Peyer's patch (tissue), 4 donors: ENCODE data around the gene THAP8. TPM values are rescaled to one million over a fixed set of nuclear protein-coding genes. Genes with fewer than 3 reads are reported as not detected.

Experiments used
- DNase-seq, 3 donors: peaks; one replicate each; pipeline ENCODE4 v3.0.0-alpha.2; 2017 to 2019
- H3K27ac ChIP-seq, 4 donors: fragments of 200-600 bp; sonication (generic); one replicate each; pipeline ENCODE4 v1.5.1; 2016 to 2019
- H3K27me3 ChIP-seq, 2 donors: fragments of 200-600 bp; sonication (generic); one replicate each; pipeline ENCODE4 v1.5.1; 2019
- H3K36me3 ChIP-seq, 3 donors: fragments of 200-600 bp; sonication (generic); one replicate each; pipeline ENCODE4 v1.5.1; 2016 to 2019
- H3K4me1 ChIP-seq, 4 donors: fragments of 200-600 bp; sonication (generic); one replicate each; pipeline ENCODE4 v1.5.1; 2016 to 2019
- H3K4me3 ChIP-seq, 4 donors: fragments of 200-600 bp; sonication (generic); 1 replicate in 3 of 4; 2 replicates in 1 of 4; pipeline ENCODE4 v1.5.1; 2016 to 2019; ENCODE audit warnings: mild to moderate bottlenecking in 1 of 4
- H3K9me3 ChIP-seq, 4 donors: fragments of 200-600 bp; sonication (generic); one replicate each; pipeline ENCODE4 v1.5.1; 2016 to 2019; ENCODE audit warnings: mild to moderate bottlenecking in 1 of 4
- POLR2A ChIP-seq, 2 donors: fragments of 450-650 bp; IDR thresholded peaks; one replicate each; pipeline ENCODE4 v1.5.1; 2017; ENCODE audit warnings: antibody characterized with exemption in 2 of 2, mild to moderate bottlenecking in 2 of 2, moderate library complexity in 2 of 2
- total RNA-seq, 4 donors: library from RNA; depleted of rRNA; stranded (reverse); fragments of >200 nt; gene quantifications; one replicate each; pipeline ENCODE4 v1.1.0, GENCODE V29; 2016
- TF ChIP-seq, protein P1 (sequence below), 6 experiments: fragments of 450-650 bp in 4 of 6; fragments of 200-600 bp in 2 of 6; sonication (generic) in 1 of 6; IDR thresholded peaks; one replicate each; pipeline ENCODE4 v1.5.1; 2017 to 2019; ENCODE audit warnings: antibody characterized with exemption in 6 of 6, mild to moderate bottlenecking in 3 of 6, moderate library complexity in 1 of 6

THAP8 gene
- total RNA-seq, 4 donors from 2014 or later = 4.9 to 12.4 (median 8.2) TPM

DNA sequence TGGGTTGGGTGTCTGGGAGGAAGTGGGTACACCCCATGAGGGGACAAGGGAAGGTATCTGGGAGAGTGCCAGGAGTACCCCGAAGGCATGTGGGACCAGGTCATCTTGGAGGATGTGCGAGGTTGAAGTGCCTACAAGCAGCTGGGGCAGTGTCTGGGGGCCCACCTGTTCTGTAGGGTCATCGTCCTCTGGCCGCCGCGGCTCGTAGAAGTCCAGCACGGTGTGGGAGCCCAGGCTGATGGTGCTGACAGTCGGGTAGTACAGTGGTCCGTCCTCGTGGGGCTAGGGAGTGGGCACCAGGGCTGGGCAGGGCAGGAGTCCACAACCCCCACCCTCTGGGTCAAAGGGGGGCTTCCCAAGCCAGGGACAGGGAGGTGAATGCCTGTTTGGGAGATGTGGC, 43.7 kb downstream of the THAP8 start:
- H3K27ac ChIP-seq = no peak overlapping the region

DNA sequence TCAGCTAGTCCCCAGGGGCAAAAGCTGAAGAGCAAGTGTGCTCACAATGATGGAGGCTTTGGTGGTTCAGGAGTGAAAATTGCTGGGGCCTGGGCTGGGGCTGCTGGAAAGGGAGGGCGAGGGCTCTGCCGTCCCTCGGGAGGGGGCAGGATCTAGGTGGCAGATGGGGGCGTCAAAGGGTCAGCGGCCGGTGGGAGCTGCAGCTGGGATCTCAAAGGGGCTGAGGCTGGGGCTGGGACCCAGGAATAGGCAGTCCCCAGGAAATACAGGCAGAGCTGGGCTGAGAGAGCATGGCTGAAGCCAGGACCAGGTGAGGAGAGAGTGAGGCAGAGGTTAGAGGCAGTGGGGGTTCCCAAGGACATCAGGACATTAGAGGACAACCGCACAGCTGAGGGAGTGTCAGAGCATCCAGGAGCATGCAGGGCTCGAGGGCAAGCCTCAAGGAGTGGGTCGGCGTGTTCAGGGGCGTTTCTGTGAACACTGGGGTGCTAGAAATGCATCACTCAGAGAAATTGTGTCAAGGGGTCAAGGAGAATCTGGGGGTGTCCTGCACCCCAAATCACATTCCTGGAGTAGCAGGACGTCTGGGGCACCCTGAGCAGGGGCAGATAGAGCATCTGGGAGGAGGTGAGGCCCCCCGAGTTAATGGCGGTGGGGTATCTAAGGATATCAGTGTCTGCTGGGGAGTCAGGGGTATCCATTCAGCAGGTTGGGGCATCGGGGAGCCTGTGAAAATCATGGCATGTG, 44.3 kb downstream of the THAP8 start:
- peak overlapping the region; percentile 4 to 54 (median 48) for H3K27ac ChIP-seq
- TF ChIP-seq POLR2A (IDR thresholded peaks at IDR 0.05) = no peak
- DNase-seq = no peak
- no peaks in the 10 kb centered on the region for H3K9me3 ChIP-seq
- H3K4me3 ChIP-seq = peak overlapping the region; percentile 25 to 55 (median 42)
- no peaks in the 10 kb centered on the region for H3K36me3 ChIP-seq
- no peaks in the 10 kb centered on the region for H3K27me3 ChIP-seq
- H3K4me1 ChIP-seq = peaks cover 0 to 23% (median 6%) of the 10 kb centered on the region in 4 donors

More for the DNA sequence above, 43.7 kb downstream of the THAP8 start:
- H3K36me3 ChIP-seq = no peaks in the 10 kb centered on the region
- no peak overlapping the region for H3K4me3 ChIP-seq
- H3K9me3 ChIP-seq = no peaks in the 10 kb centered on the region
- DNase-seq = no peak
- no peaks in the 10 kb centered on the region for H3K27me3 ChIP-seq
- TF ChIP-seq, protein P1, sequence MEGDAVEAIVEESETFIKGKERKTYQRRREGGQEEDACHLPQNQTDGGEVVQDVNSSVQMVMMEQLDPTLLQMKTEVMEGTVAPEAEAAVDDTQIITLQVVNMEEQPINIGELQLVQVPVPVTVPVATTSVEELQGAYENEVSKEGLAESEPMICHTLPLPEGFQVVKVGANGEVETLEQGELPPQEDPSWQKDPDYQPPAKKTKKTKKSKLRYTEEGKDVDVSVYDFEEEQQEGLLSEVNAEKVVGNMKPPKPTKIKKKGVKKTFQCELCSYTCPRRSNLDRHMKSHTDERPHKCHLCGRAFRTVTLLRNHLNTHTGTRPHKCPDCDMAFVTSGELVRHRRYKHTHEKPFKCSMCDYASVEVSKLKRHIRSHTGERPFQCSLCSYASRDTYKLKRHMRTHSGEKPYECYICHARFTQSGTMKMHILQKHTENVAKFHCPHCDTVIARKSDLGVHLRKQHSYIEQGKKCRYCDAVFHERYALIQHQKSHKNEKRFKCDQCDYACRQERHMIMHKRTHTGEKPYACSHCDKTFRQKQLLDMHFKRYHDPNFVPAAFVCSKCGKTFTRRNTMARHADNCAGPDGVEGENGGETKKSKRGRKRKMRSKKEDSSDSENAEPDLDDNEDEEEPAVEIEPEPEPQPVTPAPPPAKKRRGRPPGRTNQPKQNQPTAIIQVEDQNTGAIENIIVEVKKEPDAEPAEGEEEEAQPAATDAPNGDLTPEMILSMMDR (IDR thresholded peaks at IDR 0.05) = no peak
- TF ChIP-seq POLR2A (IDR thresholded peaks at IDR 0.05) = no peak
- peaks cover 0 to 23% (median 9%) of the 10 kb centered on the region in 4 donors for H3K4me1 ChIP-seq

DNA sequence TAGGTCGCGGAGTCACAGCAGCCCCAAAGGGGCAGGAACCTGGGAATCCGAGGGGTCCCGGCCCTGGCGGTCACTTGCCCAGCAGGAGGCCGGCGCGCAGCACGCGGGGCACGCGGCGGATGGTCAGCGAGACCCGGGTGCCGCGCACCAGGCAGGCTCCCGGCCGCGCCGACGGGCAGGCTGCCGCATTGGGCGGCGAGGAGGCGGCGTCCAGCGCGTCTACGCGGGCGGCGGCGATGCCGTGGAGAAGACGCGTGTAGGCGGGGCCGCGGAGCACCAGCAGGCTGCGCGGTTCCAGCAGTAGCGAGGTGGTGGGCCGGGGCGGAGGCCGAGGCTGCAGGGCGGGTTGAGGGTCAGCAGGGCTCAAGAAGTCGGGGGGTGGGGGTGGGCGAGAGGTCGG, 44.9 kb downstream of the THAP8 start:
- peak overlapping the region; percentile 25 to 55 (median 42) for H3K4me3 ChIP-seq
- no peaks in the 10 kb centered on the region for H3K27me3 ChIP-seq
- H3K36me3 ChIP-seq = no peaks in the 10 kb centered on the region
- H3K9me3 ChIP-seq = no peaks in the 10 kb centered on the region
- DNase-seq = peak; percentile 34 to 80 (median 70)
- peaks cover 0 to 23% (median 2%) of the 10 kb centered on the region in 4 donors for H3K4me1 ChIP-seq
- peak overlapping the region; percentile 4 to 54 (median 48) for H3K27ac ChIP-seq
- TF ChIP-seq, protein P1 (IDR thresholded peaks at IDR 0.05) = peak in 1 of 6 experiments; percentile 3
- peak in 1 of 2 donors; percentile 26 for TF ChIP-seq POLR2A (IDR thresholded peaks at IDR 0.05)

DNA sequence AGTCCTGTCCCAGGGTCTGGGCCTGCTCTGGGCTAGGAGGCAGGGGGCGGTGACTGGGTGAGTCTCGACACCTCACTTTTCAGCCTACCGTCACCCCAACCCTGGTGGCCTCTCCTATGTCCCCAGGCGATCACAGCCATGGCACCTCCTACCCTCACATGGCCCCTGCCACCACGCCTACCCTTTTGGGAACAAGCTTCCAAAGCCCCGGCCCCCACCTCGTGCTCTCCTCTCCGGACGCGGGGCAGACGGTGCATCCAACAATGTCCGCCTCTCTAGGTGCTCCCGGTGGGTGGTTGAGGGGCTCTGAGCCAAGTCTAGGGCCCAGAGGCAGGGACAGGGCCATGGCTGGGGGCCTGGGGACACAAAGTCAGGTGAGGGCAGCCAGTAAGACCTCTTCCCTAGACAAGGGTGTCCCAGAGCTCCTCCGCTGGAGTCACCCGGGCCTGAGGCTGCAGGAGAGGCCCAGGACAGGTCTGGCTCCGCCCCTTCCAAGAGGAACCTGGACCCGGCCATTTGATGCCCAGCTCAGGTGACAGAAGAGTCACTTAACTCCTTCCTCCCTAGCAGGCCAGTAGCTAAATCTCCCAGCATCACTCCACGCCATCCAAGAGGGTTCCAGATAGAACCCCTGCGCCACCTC, 45.6 kb downstream of the THAP8 start, which contains the start of gene SYNE4:
SYNE4 (minus strand) TSS at position 478 of the 643 bp plus-strand sequence; CDS start at position 346, 132 bp downstream.
- Histone ChIP-seq H3K4me1 (peaks cover 0 to 19% (median 2%) of the 10 kb centered on the region in 4 donors), H3K27me3 (no peaks in the 10 kb centered on the region), H3K36me3 (no peaks in the 10 kb centered on the region), H3K9me3 (no peaks in the 10 kb centered on the region), H3K27ac (peak within 1 kb of the TSS; percentile 4 to 54 (median 48)), H3K4me3 (peak within 1 kb of the TSS; percentile 25 to 55 (median 42))
- TF ChIP-seq POLR2A (IDR thresholded peaks at IDR 0.05) = peak in 1 of 2 donors; percentile 31
- TF ChIP-seq, protein P1 (IDR thresholded peaks at IDR 0.05) = no peak
- DNase-seq = peak in 2 of 3 donors; percentile 67 to 70

DNA sequence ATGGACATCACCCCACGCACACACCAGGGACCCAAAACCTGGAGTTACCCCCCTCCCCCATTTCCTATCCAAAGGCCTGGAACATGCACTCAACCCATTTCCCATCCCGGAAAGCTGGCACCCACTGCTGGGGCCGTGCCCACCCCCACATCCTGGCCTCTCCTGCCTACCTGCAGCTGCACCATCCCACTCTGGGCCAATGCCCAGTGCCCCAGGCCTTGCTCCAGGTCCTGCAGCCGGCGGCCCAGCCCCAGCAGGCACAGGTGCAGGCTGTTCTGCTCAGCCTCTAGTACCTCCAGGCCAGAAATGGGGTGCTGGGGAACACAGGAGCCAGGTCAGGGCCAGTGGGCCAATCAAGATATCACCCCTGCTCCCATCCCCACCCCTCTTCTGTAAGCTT, 47.1 kb downstream of the THAP8 start:
- DNase-seq = no peak
- peaks cover 0 to 12% (median 0%) of the 10 kb centered on the region in 4 donors for H3K4me1 ChIP-seq
- no peaks in the 10 kb centered on the region for H3K27me3 ChIP-seq
- no peak for TF ChIP-seq POLR2A (IDR thresholded peaks at IDR 0.05)
- TF ChIP-seq, protein P1 (IDR thresholded peaks at IDR 0.05) = no peak
- no peaks in the 10 kb centered on the region for H3K36me3 ChIP-seq
- no peak overlapping the region for H3K27ac ChIP-seq
- no peaks in the 10 kb centered on the region for H3K9me3 ChIP-seq
- no peak overlapping the region for H3K4me3 ChIP-seq

DNA sequence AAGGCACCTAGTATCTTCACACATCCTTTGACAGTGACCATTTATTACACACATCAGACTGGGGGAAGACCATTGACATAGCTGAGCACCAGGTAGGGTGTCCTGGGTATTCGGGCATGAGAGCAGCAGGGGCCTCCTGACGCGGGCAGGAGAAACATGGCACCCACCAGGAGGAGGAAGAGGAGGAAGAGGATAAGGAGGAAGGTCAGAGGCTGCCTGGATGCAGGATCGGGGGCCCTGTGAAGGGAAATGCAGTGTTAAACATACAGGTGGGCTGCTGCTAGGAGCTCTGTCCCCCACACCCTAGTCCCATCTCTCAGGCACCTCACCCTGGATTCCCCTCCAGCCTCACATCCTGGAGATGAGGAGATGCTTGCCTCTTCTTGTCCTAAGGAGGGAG, 50.8 kb downstream of the THAP8 start:
- no peak overlapping the region for H3K27ac ChIP-seq
- H3K4me3 ChIP-seq = no peak overlapping the region
- H3K4me1 ChIP-seq = peaks cover 0 to 6% (median 0%) of the 10 kb centered on the region in 4 donors
- TF ChIP-seq POLR2A (IDR thresholded peaks at IDR 0.05) = no peak
- TF ChIP-seq, protein P1 (IDR thresholded peaks at IDR 0.05) = no peak
- peaks cover 0 to 6% (median 0%) of the 10 kb centered on the region in 3 donors for H3K36me3 ChIP-seq
- no peaks in the 10 kb centered on the region for H3K9me3 ChIP-seq
- DNase-seq = no peak
- no peaks in the 10 kb centered on the region for H3K27me3 ChIP-seq
